Peyer's patch (tissue), 4 donors: ENCODE data around the gene PIGW. TPM values are rescaled to one million over a fixed set of nuclear protein-coding genes. Genes with fewer than 3 reads are reported as not detected.

Experiments used
- DNase-seq, 3 donors: peaks; one replicate each; pipeline ENCODE4 v3.0.0-alpha.2; 2017 to 2019
- H3K27ac ChIP-seq, 4 donors: fragments of 200-600 bp; sonication (generic); one replicate each; pipeline ENCODE4 v1.5.1; 2016 to 2019
- H3K27me3 ChIP-seq, 2 donors: fragments of 200-600 bp; sonication (generic); one replicate each; pipeline ENCODE4 v1.5.1; 2019
- H3K36me3 ChIP-seq, 3 donors: fragments of 200-600 bp; sonication (generic); one replicate each; pipeline ENCODE4 v1.5.1; 2016 to 2019
- H3K4me1 ChIP-seq, 4 donors: fragments of 200-600 bp; sonication (generic); one replicate each; pipeline ENCODE4 v1.5.1; 2016 to 2019
- H3K4me3 ChIP-seq, 4 donors: fragments of 200-600 bp; sonication (generic); 1 replicate in 3 of 4; 2 replicates in 1 of 4; pipeline ENCODE4 v1.5.1; 2016 to 2019; ENCODE audit warnings: mild to moderate bottlenecking in 1 of 4
- H3K9me3 ChIP-seq, 4 donors: fragments of 200-600 bp; sonication (generic); one replicate each; pipeline ENCODE4 v1.5.1; 2016 to 2019; ENCODE audit warnings: mild to moderate bottlenecking in 1 of 4
- POLR2A ChIP-seq, 2 donors: fragments of 450-650 bp; IDR thresholded peaks; one replicate each; pipeline ENCODE4 v1.5.1; 2017; ENCODE audit warnings: antibody characterized with exemption in 2 of 2, mild to moderate bottlenecking in 2 of 2, moderate library complexity in 2 of 2
- total RNA-seq, 4 donors: library from RNA; depleted of rRNA; stranded (reverse); fragments of >200 nt; gene quantifications; one replicate each; pipeline ENCODE4 v1.1.0, GENCODE V29; 2016
- TF ChIP-seq, protein P1 (sequence below), 6 experiments: fragments of 450-650 bp in 4 of 6; fragments of 200-600 bp in 2 of 6; sonication (generic) in 1 of 6; IDR thresholded peaks; one replicate each; pipeline ENCODE4 v1.5.1; 2017 to 2019; ENCODE audit warnings: antibody characterized with exemption in 6 of 6, mild to moderate bottlenecking in 3 of 6, moderate library complexity in 1 of 6

PIGW gene
- total RNA-seq, 4 donors from 2014 or later, result 2.5 to 4.4 (median 4.3) TPM; not detected in 1

DNA sequence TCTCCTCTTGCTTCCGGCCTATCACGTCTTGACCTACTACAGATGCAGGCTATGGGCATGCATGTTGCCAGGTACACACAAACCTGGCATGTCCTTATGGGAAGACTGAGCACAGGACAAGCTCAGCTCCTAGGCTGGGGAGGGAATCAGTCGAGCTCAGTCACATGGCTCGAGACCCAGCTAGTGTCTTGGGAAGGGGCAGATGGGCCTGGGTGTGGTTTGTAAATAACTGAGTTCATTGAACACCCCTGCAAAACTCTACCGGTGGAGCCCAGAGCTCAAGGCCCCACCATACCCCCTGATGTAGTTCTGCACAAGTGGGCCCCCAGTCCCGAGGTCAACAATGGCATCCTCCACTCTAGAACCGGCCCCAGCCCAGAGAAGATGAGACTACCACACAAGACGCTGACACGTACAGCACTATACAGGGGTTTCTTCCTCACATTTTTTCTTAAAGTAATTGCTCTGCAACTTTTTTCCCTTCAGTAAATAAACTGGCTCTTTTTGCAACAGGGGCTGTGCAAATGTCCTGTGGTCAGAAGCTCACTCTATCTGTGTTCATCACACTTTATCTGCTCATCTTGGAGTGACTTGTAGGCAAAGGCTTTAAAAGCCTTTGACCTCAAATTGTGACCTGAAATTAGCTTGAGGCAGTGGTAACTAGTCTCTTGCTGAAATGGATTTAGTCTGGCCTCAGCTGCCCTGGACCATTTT is 25.4 kb upstream of the PIGW start:
- Histone ChIP-seq H3K4me1 (no peaks in the 10 kb centered on the region), H3K9me3 (no peaks in the 10 kb centered on the region), H3K36me3 (peaks cover 0 to 74% (median 0%) of the 10 kb centered on the region in 3 donors), H3K27ac (no peak overlapping the region), H3K4me3 (no peak overlapping the region), H3K27me3 (no peaks in the 10 kb centered on the region)
- no peak for DNase-seq
- TF ChIP-seq, protein P1, sequence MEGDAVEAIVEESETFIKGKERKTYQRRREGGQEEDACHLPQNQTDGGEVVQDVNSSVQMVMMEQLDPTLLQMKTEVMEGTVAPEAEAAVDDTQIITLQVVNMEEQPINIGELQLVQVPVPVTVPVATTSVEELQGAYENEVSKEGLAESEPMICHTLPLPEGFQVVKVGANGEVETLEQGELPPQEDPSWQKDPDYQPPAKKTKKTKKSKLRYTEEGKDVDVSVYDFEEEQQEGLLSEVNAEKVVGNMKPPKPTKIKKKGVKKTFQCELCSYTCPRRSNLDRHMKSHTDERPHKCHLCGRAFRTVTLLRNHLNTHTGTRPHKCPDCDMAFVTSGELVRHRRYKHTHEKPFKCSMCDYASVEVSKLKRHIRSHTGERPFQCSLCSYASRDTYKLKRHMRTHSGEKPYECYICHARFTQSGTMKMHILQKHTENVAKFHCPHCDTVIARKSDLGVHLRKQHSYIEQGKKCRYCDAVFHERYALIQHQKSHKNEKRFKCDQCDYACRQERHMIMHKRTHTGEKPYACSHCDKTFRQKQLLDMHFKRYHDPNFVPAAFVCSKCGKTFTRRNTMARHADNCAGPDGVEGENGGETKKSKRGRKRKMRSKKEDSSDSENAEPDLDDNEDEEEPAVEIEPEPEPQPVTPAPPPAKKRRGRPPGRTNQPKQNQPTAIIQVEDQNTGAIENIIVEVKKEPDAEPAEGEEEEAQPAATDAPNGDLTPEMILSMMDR (IDR thresholded peaks at IDR 0.05), result no peak

DNA sequence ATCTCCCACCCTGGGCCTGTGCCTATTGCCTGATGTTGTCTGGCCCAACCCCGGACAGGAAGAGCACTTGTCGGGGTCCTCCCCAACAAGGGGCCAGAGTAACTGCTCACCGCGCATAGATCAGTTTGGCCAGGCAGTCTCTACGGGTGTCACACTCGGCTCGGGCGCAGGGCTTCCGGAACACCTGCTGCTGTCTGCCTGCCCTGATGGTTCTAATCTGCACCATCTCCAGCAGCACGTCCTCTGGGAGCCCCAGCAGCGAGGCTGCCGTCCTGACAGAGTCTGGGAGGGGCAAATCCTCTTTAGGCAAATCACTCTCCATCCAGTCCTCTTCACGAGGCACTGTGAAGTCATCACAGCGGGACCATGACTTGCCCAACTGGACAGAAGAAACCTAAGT is 24.2 kb upstream of the PIGW start:
- Histone ChIP-seq H3K27ac (no peak overlapping the region), H3K4me3 (no peak overlapping the region), H3K27me3 (no peaks in the 10 kb centered on the region), H3K36me3 (peaks cover 0 to 62% (median 0%) of the 10 kb centered on the region in 3 donors), H3K4me1 (no peaks in the 10 kb centered on the region), H3K9me3 (no peaks in the 10 kb centered on the region)
- no peak for DNase-seq
- TF ChIP-seq POLR2A (IDR thresholded peaks at IDR 0.05), result no peak
- TF ChIP-seq, protein P1 (IDR thresholded peaks at IDR 0.05), result no peak

DNA sequence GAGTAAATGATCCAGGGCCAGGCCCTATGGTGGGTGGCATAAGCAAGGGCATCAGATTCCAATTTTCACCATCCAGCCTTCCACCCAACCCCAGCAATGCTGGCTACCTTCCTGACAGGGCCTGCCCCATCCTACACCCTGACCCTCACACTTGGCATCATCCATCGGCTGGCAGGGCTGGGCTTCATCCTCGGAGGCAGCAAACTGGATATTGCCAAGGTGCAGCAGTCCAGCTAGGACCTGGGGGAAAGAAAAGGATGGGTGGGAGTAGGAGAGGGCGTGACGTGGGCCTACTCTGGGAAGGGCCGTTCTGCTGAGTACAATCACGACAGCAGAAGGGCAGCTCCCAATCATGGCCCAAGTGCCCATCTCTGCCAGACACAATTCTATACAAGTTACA is 23.6 kb upstream of the PIGW start:
- Histone ChIP-seq H3K27me3 (no peaks in the 10 kb centered on the region), H3K4me3 (no peak overlapping the region), H3K27ac (no peak overlapping the region), H3K4me1 (no peaks in the 10 kb centered on the region), H3K9me3 (no peaks in the 10 kb centered on the region), H3K36me3 (peaks cover 0 to 57% (median 0%) of the 10 kb centered on the region in 3 donors)
- no peak for TF ChIP-seq POLR2A (IDR thresholded peaks at IDR 0.05)
- TF ChIP-seq, protein P1 (IDR thresholded peaks at IDR 0.05), result no peak
- no peak for DNase-seq

DNA sequence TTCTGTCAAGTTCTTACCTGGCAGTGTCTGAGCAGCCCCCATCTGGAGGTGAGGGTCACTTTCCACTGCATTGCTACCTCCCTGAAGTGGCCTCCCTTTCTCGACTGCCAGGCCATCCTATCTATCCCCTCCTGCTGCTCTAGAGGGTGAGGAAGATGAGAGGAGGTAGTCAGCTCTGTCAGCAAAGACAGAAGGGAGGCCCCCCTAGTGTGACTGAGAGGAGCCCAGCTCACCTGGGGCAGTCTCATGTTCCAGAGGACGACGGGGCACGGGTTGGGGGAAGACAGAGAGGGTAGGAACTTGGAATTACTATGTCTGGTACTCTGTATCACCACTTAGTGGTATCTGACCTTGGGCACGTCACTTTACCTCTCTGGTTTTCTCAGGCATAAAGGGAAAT is 22.1 kb upstream of the PIGW start:
- no peaks in the 10 kb centered on the region for H3K27me3 ChIP-seq
- peaks cover 0 to 52% (median 0%) of the 10 kb centered on the region in 3 donors for H3K36me3 ChIP-seq
- DNase-seq, result no peak
- no peaks in the 10 kb centered on the region for H3K4me1 ChIP-seq
- H3K27ac ChIP-seq, result no peak overlapping the region
- H3K4me3 ChIP-seq, result no peak overlapping the region
- H3K9me3 ChIP-seq, result no peaks in the 10 kb centered on the region
- TF ChIP-seq, protein P1 (IDR thresholded peaks at IDR 0.05), result no peak
- TF ChIP-seq POLR2A (IDR thresholded peaks at IDR 0.05), result no peak

DNA sequence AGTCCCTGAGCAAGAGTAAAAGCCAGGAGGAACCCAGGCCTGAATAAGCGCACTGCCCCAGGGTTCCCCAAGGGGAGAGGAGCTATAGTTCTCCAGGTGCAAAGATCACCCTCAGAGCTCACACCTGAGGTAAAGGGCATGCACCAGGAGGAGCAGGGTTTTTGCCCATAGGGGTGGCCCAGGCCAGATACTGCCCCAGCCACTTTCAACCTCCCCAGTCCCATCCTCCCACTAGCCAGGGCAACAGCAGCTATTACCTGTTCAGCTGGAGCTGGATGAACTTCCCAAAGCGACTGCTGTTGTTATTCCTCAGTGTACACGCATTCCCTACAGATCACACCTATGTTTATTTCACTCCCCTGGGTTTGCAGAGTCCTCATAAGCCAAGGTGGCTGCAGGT is 19.9 kb upstream of the PIGW start:
- H3K9me3 ChIP-seq, result no peaks in the 10 kb centered on the region
- H3K4me1 ChIP-seq, result no peaks in the 10 kb centered on the region
- H3K4me3 ChIP-seq, result no peak overlapping the region
- no peak for DNase-seq
- no peak overlapping the region for H3K27ac ChIP-seq
- peaks cover 0 to 42% (median 0%) of the 10 kb centered on the region in 3 donors for H3K36me3 ChIP-seq
- TF ChIP-seq, protein P1 (IDR thresholded peaks at IDR 0.05), result no peak
- no peak for TF ChIP-seq POLR2A (IDR thresholded peaks at IDR 0.05)
- no peaks in the 10 kb centered on the region for H3K27me3 ChIP-seq
